HG03175 (cell line): ENCODE data around the gene ATP5MK.
A peak's percentile ranks its signal among the peaks of the same experiment; 100 is the strongest.
"Not testable (repeated sequence)": the region's sequence is repeated elsewhere in the genome, so short reads cannot be mapped to it uniquely, and the experiment has no call there.

Experiments used
- ATAC-seq: cut with Tn5 transposase; IDR thresholded peaks from one replicate; pipeline ENCODE4 v1.9.1; 2021; ENCODE audit warnings: mild to moderate bottlenecking, moderate library complexity; ENCODE audit not compliant: unreplicated experiment

ATP5MK gene

GRCh38 chr10:103396067-103396788, at the start of gene ATP5MK, which contains the start of gene PDCD11:
Gene ATP5MK (minus strand): TSS chr10:103396475. CDS start chr10:103392457, 4,018 bp downstream.
Gene PDCD11 (plus strand): TSS chr10:103396626. CDS start chr10:103398427, 1,801 bp downstream.
- peak; percentile 99 for ATAC-seq

- ATAC-seq = no peak
These were observed 49.1 kb upstream of the ATP5MK start for GRCh38 chr10:103445366-103445765.

GRCh38 chr10:103444478-103444877, 48.2 kb upstream of the ATP5MK start:
- ATAC-seq = no peak

- ATAC-seq = no peak
These were observed 47.4 kb upstream of the ATP5MK start for GRCh38 chr10:103443475-103444185.

- no peak for ATAC-seq
These were observed 45.8 kb upstream of the ATP5MK start for GRCh38 chr10:103442031-103442461.

- ATAC-seq = no peak
These were observed 45.3 kb upstream of the ATP5MK start for GRCh38 chr10:103441611-103442010.

- no peak for ATAC-seq
These were observed 44.9 kb upstream of the ATP5MK start for GRCh38 chr10:103441206-103441605.

- no peak for ATAC-seq
These were observed 44.1 kb upstream of the ATP5MK start for GRCh38 chr10:103440416-103440815.

GRCh38 chr10:103439776-103440175, 43.5 kb upstream of the ATP5MK start:
- no peak for ATAC-seq

GRCh38 chr10:103433858-103434257, 37.6 kb upstream of the ATP5MK start:
- ATAC-seq = no peak

- ATAC-seq = no peak
These were observed 35.6 kb upstream of the ATP5MK start for GRCh38 chr10:103431902-103432301.

GRCh38 chr10:103429647-103430046, 33.4 kb upstream of the ATP5MK start:
- no peak for ATAC-seq

- ATAC-seq = no peak
These were observed 32.8 kb upstream of the ATP5MK start for GRCh38 chr10:103428989-103429643.

- ATAC-seq = no peak
These were observed 31.6 kb upstream of the ATP5MK start for GRCh38 chr10:103427866-103428265.

- ATAC-seq = no peak
These were observed 27.5 kb upstream of the ATP5MK start for GRCh38 chr10:103423748-103424147.

- no peak for ATAC-seq
These were observed 22.8 kb upstream of the ATP5MK start for GRCh38 chr10:103419101-103419500.

GRCh38 chr10:103417601-103418000, 21.3 kb upstream of the ATP5MK start:
- ATAC-seq = no peak

- not testable (repeated sequence) for ATAC-seq
These were observed 20.8 kb upstream of the ATP5MK start for GRCh38 chr10:103417148-103417469.

- ATAC-seq = no peak
These were observed 20.3 kb upstream of the ATP5MK start for GRCh38 chr10:103416436-103417147.

- no peak for ATAC-seq
These were observed 19.3 kb upstream of the ATP5MK start for GRCh38 chr10:103415581-103415980.

GRCh38 chr10:103413564-103413963, 17.3 kb upstream of the ATP5MK start:
- no peak for ATAC-seq
